HG03558 (cell line): ENCODE results near the gene HNRNPD.
"Not testable (repeated sequence)": the region's sequence is repeated elsewhere in the genome, so short reads cannot be mapped to it uniquely, and the experiment has no call there.

Source experiments
- ATAC-seq: cut with Tn5 transposase; IDR thresholded peaks from one replicate; pipeline ENCODE4 v1.9.1; 2021; ENCODE audit warnings: moderate number of reproducible peaks; ENCODE audit not compliant: unreplicated experiment; ENCODE audit errors: extremely low read depth

HNRNPD gene

DNA sequence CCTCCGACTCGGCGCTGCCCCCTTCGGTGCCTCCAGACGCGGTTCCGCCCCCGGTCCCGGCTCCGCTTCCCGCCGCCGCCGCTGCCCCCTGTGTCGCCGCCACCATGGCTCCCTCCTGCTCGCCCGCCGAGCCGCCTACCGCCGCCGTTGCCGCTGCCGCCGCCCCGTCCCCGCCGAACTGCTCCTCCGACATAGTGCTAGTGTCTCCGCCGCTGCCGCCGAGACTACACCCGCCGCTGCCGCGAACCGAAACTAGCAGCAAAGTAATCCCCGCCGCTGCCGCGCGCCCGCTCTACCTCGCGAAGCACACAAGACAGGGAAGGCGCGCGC lies 340 bp downstream of the HNRNPD start:
- no peak for ATAC-seq

DNA sequence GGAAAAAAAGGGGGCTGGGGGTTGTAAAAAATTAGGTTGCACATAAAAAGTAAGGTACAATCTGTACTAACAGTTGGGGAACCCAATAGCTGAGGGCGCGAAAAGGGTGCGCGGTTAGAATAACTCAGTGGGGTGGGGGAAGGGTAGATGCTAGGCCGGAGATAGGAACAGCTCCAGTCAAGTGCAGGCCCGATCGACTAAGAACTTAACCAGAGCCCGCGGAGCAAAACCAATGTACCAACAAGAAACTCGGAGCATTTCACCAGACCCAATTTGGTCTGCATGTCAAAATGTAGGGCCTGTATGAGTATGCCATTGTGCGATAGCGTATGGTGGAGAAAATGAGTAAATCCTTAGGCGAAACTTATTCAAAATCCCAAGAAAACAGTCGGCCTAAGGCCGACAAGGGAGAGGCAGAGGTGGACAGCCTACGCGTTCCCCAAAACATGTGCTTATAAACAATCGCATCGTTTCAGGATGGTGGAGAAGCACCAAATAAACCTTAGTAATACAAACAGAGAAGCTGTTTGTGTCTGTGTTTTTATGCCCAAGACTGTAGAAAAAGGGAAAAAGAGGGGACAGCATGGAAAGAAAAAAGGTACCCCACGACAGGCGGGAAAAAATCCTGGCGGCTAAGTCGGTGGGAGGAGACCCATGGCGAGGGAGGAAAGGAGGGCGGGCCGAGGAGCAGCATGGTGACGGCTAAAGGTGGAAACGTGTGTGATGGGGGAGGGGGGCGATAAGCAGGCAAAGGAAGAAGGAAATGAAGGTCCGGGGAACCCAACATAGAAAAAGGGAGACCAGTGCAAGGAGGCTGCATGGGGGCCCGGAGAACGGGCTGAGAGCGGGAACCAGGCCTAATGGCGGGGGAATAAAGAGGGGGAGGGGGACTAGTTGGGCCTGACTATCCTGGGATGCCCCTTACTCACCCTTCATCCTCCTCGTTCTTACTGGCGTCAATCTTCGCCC lies 990 bp downstream of the HNRNPD start:
- ATAC-seq: no peak

DNA sequence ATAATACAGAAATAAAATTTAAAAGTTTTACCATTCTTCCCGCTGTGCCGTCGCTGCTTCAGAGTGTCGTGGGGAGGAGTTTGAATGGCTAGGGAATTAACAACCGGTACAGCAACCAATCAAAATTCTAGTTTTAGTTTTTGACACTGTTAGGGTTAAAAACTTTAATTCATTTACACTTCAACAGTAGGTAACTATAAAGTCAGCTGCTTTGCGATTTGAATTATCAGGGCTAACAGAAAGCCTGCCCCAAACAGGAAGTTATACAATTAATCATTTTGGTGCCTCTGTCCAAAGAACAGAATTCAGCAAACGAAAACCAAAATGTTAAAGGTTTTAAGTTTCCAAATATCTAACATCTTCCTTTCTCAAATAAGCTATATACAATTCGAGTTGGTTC lies 2.3 kb downstream of the HNRNPD start:
- ATAC-seq: no peak

DNA sequence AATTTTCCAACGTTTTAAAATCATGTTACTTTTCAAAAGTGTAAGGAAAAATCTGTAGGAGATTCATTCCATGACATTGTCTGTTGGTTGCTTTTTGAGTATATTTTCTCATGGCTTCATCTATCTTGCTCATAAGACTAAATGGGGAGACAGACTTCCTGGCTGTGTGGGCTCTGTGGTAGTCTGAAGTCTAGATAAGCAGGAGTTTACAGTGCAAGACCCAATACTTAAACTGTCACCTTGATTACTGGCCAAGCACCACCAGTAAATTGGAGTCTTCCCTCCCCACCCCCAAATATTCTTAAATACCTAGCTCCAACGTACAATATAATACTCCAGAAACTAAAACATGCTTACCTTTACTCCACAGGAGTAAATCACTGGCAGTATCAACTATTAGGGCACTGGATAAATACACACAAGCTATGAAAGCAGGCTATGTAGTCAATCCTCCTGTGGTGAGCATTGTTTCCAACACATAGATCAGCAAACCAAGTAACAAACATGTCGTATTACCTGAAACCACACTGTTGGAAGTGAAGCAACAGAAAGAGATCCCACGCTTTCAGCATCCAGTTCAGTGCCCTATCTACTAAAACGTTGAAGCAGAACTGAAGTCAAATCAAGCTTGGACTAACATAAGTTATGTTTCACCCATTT lies 6.2 kb downstream of the HNRNPD start:
- ATAC-seq: no peak

DNA sequence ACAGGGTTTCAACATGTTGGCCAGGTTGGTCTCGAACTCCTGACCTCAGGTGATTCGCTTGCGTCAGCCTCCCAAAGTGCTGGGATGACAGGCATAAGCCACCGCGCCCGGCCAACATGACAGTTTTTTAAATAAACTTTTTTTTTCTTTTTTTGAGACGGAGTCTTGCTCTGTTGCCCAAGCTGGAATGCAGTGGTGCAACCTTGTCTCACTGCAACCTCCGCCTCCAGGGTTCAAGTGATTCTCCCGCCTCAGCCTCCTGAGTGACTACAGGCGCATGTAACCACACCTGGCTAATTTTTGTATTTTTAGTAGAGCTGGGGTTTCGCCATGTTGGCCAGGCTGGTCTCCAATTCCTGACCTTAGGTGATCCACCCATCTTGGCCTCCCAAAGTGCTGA lies 7.4 kb downstream of the HNRNPD start:
- ATAC-seq: not testable (repeated sequence)

DNA sequence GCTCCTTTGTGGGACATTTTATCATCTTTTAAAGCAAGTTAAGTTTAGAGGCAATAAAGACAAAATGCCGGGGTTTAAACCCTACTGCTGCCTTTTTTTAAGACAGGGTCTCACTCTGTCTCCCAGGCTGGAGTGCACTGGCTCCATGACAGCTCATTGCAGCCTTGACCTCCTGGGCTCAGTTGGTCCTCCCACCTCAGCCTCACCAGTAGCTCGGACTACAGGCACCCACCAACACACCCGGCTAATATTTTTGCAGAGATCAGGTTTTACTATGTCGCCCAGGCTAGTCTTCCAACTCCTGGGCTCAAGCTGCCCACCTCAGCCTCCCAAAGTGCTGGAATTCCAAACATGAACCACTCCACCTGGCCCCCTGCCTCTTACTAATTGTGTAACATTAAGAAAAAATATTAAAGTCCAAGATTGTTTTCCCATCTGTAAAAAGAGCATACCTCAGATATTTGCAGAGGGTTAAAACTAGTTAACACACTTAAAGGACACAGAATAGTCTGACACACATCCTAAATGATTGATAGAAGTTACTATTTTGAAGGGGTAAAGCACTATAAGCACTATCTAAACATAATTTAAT lies 9.8 kb downstream of the HNRNPD start:
- ATAC-seq: no peak

DNA sequence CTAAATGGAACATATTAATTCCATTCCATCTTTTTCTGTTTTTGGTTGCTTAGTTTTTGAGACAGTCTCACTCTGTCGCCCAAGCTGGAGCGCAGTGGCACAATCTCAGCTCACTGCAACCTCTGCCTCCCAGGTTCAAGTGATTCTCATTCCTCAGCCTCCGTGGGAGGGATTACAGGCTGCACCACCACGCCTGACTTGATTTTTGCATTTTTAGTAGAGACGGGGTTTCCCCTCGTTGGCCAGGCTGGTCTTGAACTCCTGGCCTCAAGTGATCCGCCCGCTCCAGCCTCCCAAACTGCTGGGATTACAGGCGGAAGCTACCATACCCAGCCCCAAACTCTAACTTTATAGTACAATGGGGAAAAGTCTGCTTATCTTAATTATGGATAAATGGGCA lies 11.2 kb downstream of the HNRNPD start:
- ATAC-seq: no peak

DNA sequence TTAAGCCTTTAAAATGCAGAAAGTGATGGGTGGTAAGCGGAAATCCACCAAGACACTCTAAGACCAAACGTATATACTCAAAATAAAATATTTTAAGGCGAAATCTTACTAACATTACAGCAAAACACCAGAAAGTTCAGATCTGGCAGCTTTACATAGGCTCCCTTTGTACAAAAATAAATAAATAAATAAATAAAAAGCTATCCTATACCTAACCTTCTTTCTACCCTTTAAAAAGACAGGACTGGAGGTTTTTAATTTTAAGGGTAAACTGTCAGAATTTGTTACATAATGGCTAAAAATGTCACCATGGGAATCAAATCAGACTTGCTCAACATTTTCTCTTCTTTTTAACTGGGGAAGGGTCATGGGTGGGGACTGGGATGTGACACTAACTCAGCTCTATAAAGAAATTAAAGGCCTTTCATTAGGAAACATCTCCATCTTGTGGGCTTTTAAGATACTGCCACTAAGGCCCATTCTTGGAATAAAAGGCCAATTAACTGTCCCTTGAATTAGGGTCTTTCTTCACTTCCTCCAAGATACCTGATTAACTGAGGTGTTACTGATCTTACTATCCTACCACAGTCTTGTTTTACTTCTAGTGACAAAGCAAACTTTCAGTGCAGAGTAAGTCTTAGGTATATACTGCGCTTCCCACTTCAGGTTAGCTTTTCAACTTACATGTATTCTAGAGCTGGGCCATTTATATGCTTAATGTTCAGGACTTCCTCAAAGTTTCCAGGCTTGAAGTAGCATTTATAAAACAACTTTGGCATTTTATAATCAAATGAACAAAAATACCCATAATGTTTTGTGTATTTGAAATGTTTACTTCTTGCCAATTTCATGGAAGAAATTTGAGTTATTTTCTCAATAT lies 13.3 kb downstream of the HNRNPD start:
- ATAC-seq: no peak

DNA sequence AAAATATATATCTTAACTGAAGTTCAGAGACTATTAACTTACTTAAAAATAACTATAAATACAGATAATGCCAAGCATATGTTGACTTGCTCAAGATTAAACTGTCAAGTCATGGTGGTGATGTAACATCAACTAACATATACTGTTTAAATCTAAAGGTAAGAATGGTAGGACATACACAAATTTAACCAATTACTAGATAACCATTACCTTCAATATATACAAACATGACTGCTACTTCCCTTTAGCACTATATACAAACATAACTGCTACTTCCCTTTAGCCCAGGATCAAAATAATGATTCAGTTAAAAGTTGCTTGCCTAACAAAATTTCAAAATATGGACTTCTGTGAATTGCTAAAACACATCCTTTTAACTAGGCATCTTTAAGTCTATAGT lies 14.9 kb downstream of the HNRNPD start:
- no peak for ATAC-seq

DNA sequence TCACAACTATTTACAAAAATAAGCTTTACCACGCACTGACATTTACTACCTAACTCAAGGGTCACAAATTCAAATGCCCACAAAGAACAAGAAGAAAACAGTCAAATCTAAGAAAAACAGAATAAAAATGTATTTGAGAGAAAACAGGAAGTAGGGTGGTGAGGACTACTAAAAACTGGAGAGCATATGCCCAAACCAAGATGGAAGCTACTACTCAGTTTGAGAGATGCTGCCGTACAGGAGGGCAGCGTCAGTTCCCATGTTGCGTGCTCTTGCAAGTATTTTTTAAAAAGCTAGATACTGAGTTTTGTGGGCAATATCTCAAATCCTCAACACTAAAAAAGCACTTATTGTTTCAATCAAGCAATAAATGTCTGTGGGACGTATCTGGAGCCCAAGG lies 16.2 kb downstream of the HNRNPD start:
- no peak for ATAC-seq

DNA sequence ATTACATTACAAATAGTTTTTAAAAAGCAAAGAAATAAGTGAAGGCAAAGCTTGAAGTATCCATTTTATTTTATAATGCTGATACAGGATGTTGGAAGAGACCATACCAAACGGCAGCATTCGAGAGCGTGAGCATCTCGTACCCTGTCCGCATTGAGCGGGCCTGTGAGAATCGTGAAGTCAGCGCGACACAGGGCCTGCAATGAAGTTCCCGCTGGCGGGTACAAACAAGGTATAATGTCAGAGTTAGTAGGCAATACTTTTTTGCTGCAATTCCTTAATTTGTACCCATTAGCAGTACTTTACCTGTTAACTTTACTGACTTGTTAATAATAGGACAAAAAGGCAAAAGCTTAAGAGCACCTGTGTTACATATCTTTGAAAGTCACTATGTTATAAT lies 19.0 kb downstream of the HNRNPD start:
- ATAC-seq: no peak

DNA sequence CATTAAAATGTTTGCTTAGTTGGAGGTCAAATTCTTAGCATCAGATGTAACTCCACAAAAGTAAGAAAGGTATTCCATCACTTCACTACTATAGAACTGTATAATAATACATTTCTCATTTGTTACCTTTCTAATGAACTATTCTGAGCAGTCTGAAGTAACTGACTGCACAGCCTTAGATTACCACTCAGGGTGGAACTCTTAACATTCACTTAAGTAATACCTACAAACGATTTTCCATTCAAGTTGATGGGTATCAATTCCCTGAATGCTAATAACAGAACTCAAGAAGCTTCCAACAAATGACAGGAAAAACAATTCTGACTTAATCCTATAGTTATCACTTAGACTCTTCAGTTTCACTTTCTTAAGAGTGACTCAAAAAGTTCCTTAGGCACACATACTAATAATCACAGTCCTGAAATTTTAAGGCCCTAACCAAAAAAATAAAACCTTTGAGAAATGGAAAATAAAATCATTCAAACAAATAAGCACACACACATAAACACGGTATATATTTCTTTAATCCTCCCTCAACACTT lies 20.9 kb downstream of the HNRNPD start:
- peak; percentile 44 for ATAC-seq

DNA sequence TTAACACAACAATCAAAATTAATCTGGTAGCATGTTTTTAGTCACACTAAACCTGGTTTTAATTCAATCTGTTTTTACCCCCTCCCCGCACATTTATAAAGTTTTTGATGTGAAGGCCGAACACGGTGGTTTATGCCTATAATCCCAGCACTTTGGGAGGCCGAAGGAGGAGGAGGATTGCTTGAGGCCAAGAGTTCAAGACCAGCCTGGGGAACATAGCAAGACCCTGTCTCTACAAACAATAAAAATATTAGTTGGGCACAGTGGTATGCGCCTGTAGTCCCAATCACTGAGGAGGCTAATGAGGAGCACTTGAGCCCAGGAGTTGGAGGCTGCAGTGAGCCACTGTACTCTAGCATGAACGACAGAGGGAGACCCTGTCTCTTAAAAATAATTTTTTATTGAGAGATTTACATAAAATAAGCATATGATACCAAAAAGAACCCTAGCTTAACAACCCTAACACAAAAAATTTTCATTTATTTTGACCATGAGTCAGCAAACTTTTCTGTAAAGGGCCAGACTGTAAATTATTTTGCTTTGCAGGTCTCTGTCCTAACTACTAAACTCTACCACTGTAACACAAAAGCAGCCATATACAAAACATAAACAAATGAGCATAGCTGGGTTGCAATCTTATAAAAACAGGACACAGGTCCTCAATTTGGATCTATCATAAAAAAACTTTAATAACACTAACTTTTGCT lies 21.5 kb downstream of the HNRNPD start:
- no peak for ATAC-seq

DNA sequence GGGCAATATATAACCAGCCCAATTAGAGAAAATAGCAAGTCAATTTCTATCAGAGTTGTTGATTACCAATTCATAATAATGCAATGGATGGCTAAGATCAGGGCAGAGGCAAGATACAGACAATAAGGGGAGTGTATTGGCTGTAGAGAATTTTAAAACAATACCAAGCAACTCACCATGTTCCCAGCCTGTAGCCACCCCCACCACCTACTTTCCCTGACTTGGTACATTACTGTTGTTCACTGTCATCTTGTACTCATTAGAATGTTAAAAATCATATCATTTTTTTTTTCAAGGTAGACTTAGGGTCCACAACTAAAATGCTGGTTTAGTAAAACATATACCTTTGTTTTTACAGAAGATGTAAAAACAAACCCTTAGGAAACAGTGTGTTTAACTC lies 27.7 kb downstream of the HNRNPD start:
- no peak for ATAC-seq

DNA sequence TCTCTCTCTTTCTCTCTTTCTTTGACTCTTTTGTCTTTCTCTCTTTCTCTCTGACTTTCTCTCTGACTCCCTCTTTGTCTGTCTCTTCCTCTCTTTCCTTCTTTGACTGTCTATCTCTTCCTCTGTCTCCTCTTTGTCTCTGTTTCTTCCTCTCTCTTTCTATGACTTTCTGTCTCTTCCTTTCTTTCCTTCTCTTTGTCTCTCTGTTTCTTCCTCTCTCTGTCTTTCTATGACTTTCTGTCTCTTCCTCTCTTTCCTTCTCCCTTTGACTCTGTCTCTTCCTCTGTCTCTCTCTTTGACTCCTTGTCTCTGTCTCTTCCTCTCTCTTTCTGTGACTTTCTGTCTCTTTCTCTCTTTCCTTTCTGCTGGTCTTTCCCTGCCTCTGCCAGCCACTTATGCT lies 38.7 kb downstream of the HNRNPD start:
- ATAC-seq: no peak

DNA sequence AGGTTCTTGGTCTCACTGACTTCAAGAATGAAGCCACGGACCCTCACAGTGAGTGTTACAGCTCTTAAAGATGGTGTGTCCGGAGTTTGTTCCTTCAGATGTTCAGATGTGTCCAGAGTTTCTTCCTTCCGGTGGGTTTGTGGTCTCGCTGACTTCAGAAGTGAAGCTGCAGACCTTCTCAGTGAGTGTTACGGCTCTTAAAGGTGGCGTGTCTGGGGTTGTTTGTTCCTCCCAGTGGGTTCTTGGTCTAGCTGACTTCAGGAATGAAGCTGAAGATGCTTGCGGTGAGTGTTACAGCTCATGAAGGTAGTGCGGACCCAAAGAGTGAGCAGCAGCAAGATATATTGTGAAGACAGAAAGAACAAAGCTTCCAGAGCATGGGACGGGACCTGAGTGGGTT lies 40.1 kb downstream of the HNRNPD start:
- ATAC-seq: not testable (repeated sequence)

DNA sequence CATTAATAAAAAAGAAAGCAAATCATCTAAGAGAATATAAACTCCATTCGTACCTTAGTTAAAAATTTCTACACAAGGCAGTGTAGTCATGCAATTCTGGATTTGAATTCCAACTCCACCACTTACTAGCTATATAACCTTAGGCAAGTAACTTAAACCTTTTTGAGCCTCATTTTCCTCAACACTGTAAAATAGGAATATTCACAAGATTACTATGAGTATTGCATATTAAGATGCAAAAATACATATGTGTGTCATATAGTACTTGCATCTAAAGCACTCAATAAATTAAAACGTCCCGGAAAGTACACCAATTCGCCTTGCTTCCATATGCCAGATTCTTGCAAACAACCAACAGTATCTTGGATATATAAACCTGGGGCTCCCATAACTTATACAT lies 42.0 kb downstream of the HNRNPD start:
- no peak for ATAC-seq

DNA sequence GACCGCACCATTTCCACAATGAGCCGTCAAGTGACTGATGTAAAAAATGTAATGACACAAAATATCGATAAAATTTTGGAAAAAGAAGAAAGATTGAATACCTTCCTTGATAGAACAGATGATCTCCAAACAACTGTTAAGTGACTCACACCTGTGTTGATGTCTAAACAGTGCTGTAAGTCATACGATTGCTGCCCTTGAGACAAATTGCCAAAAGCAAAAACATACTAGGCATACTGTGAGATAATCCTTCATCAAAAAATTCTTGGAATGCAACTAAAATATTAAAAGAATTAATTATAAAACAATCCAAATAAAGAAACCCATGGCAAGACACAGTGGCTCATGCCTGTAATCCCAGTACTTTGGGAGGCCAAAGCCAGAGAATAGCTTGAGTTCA lies 53.4 kb downstream of the HNRNPD start:
- no peak for ATAC-seq

DNA sequence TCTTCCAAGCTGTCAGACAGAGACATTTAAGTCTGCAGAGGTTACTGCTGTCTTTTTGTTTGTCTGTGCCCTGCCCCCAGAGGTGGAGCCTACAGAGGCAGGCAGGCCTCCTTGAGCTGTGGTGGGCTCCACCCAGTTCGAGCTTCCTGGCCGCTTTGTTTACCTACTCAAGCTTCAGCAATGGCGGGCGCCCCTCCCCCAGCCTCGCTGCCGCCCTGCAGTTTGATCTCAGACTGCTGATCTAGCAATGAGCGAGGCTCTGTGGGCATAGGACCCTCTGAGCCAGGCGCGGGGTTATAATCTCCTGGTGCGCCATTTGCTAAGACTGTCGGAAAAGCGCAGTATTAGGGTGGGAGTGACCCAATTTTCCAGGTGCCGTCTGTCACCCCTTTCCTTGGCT lies 70.7 kb downstream of the HNRNPD start:
- not testable (repeated sequence) for ATAC-seq
